ENCODE results near the gene HYLS1.

The HYLS1 gene

DNA sequence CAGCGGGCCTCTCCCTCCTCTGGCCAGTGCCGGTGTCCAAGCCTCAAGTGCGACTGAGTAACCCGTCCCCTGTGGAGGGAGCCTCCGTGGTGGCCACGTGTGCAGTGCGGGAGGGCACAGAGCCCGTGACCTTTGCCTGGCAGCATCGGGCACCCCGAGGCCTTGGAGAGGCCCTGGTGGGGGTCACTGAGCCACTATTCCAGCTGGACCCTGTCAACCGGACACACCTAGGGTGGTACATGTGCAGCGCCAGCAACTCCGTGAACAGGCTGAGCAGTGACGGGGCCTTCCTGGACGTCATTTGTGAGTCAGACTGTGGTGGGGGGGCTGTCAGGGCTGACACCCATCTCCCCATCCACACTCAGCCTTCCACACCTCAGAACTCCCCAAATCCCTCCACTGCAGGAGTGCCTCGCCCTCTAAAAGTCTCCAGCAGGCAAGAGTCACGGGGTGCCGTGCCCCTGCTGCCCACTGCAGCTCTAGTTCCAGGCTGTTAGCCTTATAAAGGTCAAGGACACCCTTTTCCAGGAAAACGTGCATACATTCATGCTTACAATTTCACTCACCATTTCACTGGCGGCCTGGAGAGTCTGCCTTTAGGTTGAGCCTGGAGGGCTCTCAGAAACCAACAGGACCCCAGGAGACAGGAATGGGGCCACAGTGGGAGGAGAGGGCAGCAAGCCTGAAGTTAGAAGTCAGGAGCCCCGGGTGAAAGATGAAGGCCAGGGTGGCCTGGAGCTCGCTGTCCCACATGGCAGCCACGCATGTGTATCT lies 61.0 kb downstream of the HYLS1 start:
- Histone ChIP-seq H3K4me3 (replicated peaks; ENCODE audit: insufficient read depth, low read length) (no peak overlapping the region), H3K27ac (replicated peaks) (no peak overlapping the region), H3K27me3 (ENCODE audit: insufficient read depth, poor library complexity, severe bottlenecking) (no peaks in the 10 kb centered on the region)
- TF ChIP-seq POLR2AphosphoS5 (IDR thresholded peaks at IDR 0.05; ENCODE audit: low read depth): no peak
- no peak for TF ChIP-seq SPI1 (IDR thresholded peaks at IDR 0.05; ENCODE audit: borderline replicate concordance, low read depth)
- no peak for TF ChIP-seq REST (IDR thresholded peaks at IDR 0.05; ENCODE audit: insufficient replicate concordance, low read depth)
- no peak for TF ChIP-seq GABPA (IDR thresholded peaks at IDR 0.05; ENCODE audit: low read depth)
- no peak for TF ChIP-seq CTCF (IDR thresholded peaks at IDR 0.05; ENCODE audit: insufficient read depth, low read length)
- DNase-seq (ENCODE audit: low read depth in 1 of 2, low spot score in 1 of 2): no peak

DNA sequence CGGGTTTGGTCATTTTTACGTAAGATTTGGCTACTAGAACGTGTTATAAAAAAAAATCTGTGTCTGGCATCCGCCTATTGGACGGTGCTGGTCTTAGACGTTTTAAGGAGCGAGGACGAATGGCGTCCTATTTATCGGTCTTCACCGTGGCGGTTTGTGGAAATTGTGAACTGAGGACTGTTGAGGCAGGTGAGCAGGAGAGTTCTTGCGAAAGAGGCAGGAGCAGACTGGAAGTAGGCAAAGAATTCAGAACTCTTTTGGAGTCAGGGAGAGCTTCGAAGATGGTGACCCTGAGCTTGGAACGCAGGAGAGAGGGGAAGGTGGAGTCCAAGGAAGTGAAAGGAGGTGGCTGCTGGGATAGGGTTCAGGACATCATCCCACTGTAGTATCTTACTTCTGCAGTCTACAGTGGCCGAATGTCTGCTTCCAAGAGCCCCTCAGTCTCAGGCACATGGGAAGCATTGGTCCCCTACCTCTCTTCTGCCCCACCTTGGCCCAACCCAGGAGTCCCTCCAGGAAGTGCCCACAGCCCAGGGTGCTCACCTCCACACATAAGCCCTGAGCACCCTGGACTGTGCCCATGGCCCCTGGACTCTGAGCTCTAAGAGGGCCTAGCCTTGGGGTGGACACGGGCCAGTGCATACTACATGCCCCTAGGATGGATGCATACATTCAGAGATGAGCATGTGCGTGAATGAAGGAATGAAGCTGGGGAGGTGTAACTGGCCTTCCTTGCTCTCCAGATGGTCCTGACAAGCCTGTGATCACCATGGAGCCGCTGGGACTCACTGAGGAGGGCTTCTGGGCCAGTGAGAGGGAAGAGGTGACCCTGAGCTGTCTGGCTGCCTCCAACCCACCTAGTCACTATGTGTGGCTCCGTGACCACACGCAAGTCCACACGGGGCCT lies 62.1 kb downstream of the HYLS1 start:
- no peak overlapping the region for H3K4me3 ChIP-seq (replicated peaks; ENCODE audit: insufficient read depth, low read length)

More for the DNA sequence above, 62.1 kb downstream of the HYLS1 start:
- TF ChIP-seq CTCF (IDR thresholded peaks at IDR 0.05; ENCODE audit: insufficient read depth, low read length) (no peak), REST (IDR thresholded peaks at IDR 0.05; ENCODE audit: insufficient replicate concordance, low read depth) (no peak), SPI1 (IDR thresholded peaks at IDR 0.05; ENCODE audit: borderline replicate concordance, low read depth) (no peak), POLR2AphosphoS5 (IDR thresholded peaks at IDR 0.05; ENCODE audit: low read depth) (no peak), GABPA (IDR thresholded peaks at IDR 0.05; ENCODE audit: low read depth) (no peak)
- Histone ChIP-seq H3K27ac (replicated peaks) (no peak overlapping the region), H3K27me3 (ENCODE audit: insufficient read depth, poor library complexity, severe bottlenecking) (no peaks in the 10 kb centered on the region)
- no peak for DNase-seq (ENCODE audit: low read depth in 1 of 2, low spot score in 1 of 2)

Data from HL-60 (cell line).